HG03066 (cell line): ENCODE measurements around the gene RNF141.

Source experiments
- ATAC-seq: cut with Tn5 transposase; IDR thresholded peaks from one replicate; pipeline ENCODE4 v1.9.1; 2021; ENCODE audit warnings: low read depth; ENCODE audit not compliant: unreplicated experiment

The RNF141 gene

GRCh38 chr11:10561947-10562346 is 21.0 kb upstream of the RNF141 start:
- ATAC-seq = no peak

GRCh38 chr11:10561043-10561818 is 20.2 kb upstream of the RNF141 start:
- no peak for ATAC-seq

GRCh38 chr11:10558288-10558687 is 17.3 kb upstream of the RNF141 start:
- ATAC-seq = no peak

- ATAC-seq = no peak
Observed at GRCh38 chr11:10556590-10556989, 15.6 kb upstream of the RNF141 start.

- no peak for ATAC-seq
Observed at GRCh38 chr11:10551845-10552352, 10.9 kb upstream of the RNF141 start.

GRCh38 chr11:10551290-10551592 is 10.3 kb upstream of the RNF141 start:
- ATAC-seq = no peak

GRCh38 chr11:10550503-10551289 is 9.7 kb upstream of the RNF141 start:
- ATAC-seq = no peak

- no peak for ATAC-seq
Observed at GRCh38 chr11:10544491-10545465, 3.8 kb upstream of the RNF141 start.

GRCh38 chr11:10543782-10544181 is 2.8 kb upstream of the RNF141 start:
- no peak for ATAC-seq

- no peak for ATAC-seq
Observed at GRCh38 chr11:10542776-10543175, 1.8 kb upstream of the RNF141 start.

GRCh38 chr11:10541561-10541930 is 559 bp upstream of the RNF141 start:
- ATAC-seq = no peak

GRCh38 chr11:10540546-10540914 is 457 bp downstream of the RNF141 start:
- ATAC-seq = peak; percentile 21

- no peak for ATAC-seq
Observed at GRCh38 chr11:10539339-10539738, 1.6 kb downstream of the RNF141 start.

GRCh38 chr11:10538924-10539323 is 2.1 kb downstream of the RNF141 start:
- no peak for ATAC-seq

GRCh38 chr11:10537600-10537999 is 3.4 kb downstream of the RNF141 start:
- no peak for ATAC-seq

GRCh38 chr11:10534316-10534715 is 6.7 kb downstream of the RNF141 start:
- no peak for ATAC-seq

- ATAC-seq = no peak
Observed at GRCh38 chr11:10533323-10533722, 7.7 kb downstream of the RNF141 start.

GRCh38 chr11:10532526-10532925 is 8.5 kb downstream of the RNF141 start:
- no peak for ATAC-seq

GRCh38 chr11:10529279-10529678 is 11.7 kb downstream of the RNF141 start:
- no peak for ATAC-seq

- no peak for ATAC-seq
Observed at GRCh38 chr11:10528121-10528520, 12.9 kb downstream of the RNF141 start.
